ENCODE data around the gene NPEPL1.
"Not testable (repeated sequence)": the region's sequence is repeated elsewhere in the genome, so short reads cannot be mapped to it uniquely, and the experiment has no call there.

Gene NPEPL1

DNA sequence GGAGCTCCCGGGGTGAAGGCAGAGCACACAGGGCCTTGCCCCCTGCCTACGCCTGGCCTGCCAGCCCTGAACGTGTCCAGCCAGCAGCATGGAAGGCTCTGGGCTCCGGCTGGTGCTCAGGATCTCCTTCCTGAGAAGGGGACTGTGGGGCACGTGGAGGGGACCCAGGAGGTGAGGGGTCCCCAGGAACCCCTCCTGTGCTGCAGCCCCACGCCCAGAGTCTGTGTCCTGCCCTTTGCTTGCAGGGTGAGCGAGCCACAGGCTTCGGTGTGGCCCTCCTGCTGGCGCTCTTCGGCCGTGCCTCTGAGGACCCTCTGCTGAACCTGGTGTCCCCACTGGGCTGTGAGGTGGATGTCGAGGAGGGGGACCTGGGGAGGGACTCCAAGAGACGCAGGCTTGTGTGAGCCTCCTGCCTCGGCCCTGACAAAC lies 22.3 kb downstream of the NPEPL1 start:
- no peak for DNase-seq

DNA sequence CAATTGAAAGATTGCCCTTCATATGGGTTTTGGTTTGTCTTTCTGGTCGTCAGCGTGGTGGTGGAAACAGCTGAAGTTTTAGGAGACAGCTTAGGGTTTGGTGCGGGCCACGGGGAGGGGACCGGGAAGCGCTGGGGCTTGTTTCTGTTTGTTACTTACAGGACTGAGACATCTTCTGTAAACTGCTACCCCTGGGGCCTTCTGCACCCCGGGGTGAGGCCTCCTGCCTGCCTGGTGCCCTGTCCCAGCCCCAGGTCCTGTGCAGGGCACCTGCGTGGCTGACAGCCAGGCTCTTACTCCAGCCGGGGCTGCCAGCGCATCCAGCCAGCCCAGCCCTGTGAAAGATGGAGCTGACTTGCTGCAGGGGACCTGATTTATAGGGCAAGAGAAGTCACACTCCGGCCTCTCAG lies 22.8 kb downstream of the NPEPL1 start:
- no peak for DNase-seq

DNA sequence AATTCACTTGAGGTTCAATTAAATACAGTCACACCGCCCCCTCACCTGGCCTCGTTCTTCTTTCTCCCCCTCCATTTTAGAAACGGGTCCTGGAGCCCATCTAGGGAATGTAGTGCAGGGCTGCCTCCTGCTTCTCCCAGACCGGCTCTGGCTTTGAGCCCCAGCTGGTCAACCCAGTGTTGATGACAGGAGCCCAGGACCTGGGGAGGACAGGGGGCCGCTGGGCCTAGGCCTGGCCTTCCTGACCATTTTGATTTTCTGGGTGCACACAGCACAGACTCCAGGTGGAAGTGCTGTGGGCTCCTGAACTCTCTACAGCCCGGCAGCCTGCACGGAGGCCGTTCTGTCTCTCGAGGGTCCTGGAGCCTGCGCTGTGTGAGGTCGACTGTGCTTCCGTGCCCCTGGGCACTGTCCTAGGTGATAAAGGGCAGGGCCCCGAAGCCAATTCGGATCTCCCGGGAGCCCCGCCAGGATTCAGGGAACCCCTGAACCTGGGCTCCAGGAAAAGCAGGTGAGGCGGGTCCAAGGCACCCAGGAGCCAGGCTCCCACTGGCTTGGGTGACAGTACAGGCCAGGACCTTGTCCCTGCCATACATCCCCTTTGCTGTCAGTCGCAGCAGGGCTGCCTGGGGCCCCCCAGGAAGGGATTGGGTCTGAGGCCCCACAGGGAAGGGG lies 23.3 kb downstream of the NPEPL1 start:
- DNase-seq = no peak

GRCh38 chr20:58716476-58717277 lies 24.1 kb downstream of the NPEPL1 start:
- DNase-seq = no peak

GRCh38 chr20:58717278-58718091 lies 24.9 kb downstream of the NPEPL1 start:
- DNase-seq = no peak

GRCh38 chr20:58718121-58718563 lies 25.5 kb downstream of the NPEPL1 start:
- DNase-seq = no peak

DNA sequence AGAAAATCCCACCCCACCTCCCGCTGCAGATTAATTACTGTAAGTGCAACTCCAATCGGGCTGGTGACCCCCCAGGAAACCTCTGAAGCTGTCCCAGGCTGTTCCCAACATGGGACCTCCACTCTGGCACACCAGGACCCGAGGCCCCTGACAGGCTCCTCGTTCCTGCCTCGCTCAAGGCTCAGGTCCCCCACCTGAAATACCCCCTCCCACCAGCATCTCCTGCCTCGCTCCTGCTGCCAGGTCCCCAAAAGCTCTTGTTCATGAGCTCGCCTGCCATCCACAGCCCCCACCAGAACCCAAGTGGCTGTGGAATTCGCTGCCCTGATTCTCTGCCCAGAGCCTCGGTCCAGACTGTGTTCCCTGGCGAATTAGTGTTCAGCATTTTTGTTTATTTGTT lies 26.1 kb downstream of the NPEPL1 start:
- DNase-seq = no peak

- no peak for DNase-seq
Observed at GRCh38 chr20:58719258-58719657, 26.7 kb downstream of the NPEPL1 start.

DNA sequence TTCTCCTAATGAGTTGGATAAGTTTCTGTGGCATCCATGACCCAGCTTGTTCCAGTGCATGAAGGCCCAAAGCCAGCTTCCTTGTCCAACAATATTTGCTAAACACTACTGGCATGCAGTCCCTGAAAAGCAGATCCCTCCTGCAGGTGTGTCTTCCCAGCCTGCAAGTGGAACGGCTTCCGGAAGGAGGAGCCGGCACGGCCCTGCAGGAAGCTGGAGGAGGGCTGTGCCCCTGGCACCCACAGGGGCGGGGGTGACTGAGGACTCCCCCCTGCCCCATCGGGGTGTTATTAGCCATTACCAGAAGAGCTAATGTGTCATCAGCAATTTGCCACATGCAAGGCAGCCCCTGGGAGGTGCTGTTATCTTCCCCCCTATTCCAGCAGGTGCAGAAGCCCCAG lies 27.4 kb downstream of the NPEPL1 start:
- no peak for DNase-seq

DNA sequence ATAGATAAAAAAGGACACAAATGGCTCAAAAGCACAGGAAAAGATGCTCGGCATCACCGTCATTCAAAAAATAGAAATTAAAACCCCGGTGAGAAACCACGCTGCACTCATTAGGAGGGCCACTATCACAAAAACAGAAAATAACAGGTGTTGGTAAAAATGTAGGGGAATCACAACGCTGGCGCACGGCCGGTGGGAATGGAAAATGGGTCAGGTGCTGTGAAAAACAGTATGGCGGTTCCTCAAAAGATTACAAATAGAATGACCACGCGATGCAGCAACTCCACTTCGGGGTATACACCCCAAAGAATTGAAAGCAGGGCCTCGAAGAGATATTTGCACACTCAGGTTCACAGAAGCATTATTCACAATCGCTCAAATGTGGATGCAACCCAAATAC lies 28.3 kb downstream of the NPEPL1 start:
- DNase-seq = no peak

- DNase-seq = no peak
Observed at GRCh38 chr20:58721951-58722778, 29.6 kb downstream of the NPEPL1 start.

DNA sequence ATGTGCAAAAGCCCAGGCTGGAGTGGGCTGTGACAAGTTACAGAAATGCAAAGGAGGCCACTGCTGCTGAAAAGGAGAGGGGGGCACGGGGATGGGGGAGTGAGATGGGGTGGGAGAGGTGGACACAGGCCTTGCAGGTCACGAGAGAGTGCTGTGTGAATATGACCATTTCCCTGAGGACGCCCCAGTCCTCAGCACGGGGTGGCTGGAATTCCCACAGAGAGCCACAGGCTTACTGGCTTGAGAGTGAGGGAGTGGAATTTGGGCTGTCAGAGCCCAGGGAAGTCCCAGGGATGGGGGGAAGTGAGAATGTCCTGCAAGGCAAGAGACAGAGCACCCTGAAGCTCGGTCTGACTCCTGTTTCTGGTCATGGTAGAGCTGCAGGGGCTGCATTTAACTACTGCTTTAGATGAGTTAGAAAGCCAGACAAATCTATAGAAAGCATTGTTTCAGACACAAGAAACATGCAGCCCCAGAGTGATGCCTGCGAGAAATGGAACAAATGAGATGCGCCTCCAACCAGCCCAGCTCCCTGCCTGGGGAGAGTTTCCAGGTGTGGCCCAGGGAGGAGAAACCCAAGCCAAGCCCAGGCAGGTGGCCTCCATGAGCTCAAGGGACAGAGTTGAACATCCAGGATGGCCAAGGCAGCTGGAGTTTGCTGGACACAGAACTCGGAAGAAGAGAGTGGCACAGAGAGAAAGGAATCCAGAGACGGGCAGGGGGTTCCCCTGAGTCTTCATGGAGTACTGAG lies 30.5 kb downstream of the NPEPL1 start:
- no peak for DNase-seq

DNA sequence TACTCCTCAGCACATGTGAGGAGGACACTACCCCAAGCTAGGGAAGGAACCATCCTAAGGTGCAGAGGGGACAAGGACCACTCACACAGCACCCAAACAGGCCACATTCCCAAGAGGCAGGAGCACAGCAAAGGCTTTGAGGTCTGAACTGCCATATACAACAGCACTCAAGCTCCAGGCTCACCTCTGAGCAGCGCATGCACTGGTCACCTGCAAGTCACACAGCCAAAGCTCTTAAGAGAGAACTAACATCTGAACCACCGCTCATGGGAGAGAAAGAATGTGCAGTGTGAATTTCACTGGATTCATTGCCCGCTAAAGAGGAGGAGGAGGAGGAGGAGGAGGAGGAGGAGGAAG lies 31.0 kb downstream of the NPEPL1 start:
- no peak for DNase-seq

GRCh38 chr20:58726156-58726555 lies 33.6 kb downstream of the NPEPL1 start:
- not testable (repeated sequence) for DNase-seq

GRCh38 chr20:58731192-58731591 lies 38.6 kb downstream of the NPEPL1 start:
- DNase-seq = no peak

- no peak for DNase-seq
Observed at GRCh38 chr20:58737198-58737597, 44.6 kb downstream of the NPEPL1 start.

GRCh38 chr20:58740356-58741308 lies 48.0 kb downstream of the NPEPL1 start:
- DNase-seq = no peak

DNA sequence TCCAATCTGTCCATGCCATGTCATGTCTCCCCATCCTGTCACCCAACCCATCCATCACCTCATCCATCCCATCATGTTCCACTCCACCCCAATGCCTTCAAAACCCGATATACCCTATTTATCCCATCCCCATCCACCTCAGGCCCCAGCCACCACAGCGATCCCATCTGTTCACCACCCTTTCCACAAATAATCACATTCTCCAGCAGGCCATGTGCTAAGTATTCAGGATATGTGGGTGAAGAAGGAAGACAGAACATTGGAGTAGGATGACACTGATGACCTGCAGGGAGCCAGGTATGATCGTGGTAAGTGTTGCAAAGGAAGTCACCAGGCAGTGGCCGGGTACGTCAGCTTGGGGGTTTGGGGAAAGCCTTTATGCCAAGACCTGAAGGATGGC lies 48.8 kb downstream of the NPEPL1 start:
- DNase-seq = no peak

DNA sequence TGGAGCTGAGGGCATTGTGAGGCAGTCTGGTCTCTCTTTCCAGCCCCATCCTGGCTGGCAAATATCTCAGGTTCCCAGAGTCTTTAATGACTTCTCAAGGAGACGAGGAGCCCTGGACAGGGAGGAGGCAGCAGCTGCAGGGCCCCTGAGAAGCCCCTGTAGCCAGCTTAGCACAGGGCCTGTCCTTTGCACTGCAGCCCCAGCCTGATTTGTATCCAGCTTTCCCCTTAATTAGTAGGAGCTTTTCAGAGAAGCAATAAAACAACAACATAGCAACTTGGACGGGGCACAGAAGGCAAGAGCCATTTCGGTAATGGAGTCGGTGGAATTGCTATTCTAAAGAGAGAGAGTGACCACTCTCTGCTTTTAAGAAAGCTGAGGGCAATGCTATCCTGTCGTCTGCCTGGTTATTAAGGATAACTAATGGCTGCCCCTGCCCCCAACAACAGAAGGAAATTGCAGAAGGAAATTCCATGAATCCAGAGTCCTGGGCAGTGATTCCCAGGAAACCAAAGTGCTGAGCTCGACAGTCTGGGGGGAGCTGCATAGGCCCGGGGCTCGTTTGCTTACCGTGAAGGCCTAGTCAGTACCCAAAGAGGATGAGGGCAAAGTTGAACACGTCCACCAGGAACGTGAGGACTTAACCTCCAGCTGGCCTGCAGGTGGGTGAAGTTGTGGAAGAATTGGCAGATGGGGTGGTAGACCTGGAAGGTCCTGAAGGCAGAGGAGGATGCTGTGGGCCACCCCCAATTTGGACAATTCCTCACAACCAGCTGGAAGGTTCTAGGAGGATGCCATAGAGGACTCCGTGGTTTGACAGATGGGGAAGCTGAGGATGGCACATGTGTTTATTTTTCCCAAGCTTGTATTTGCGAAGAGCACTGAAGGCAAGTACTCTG lies 50.3 kb downstream of the NPEPL1 start:
- DNase-seq = no peak
